Spleen (tissue), 11 donors: ENCODE data around the gene DPP4. TPM values are rescaled to one million over a fixed set of nuclear protein-coding genes. Genes with fewer than 3 reads are reported as not detected.

Experiments
- DNase-seq: peaks from one replicate; pipeline ENCODE4 v3.0.0-alpha.2; 2020
- H3K27ac ChIP-seq, 8 donors: fragments of 200-600 bp; sonication (generic) in 7 of 8; 1 replicate in 4 of 8; 2 replicates in 4 of 8; pipeline versions ENCODE4 v1.5.0 to v1.8.0; 2016 to 2021; ENCODE audit warnings: inconsistent platforms in 4 of 8, mild to moderate bottlenecking in 4 of 8, moderate library complexity in 1 of 8
- H3K27me3 ChIP-seq, 7 donors: fragments of 200-600 bp; sonication (generic) in 6 of 7; replicated peaks in 1 of 7; 1 replicate in 4 of 7; 2 replicates in 3 of 7; pipeline versions ENCODE4 v1.5.0 to v1.8.0; 2016 to 2021; ENCODE audit warnings: inconsistent platforms in 3 of 7, mild to moderate bottlenecking in 1 of 7
- H3K36me3 ChIP-seq, 6 donors: fragments of 200-600 bp; sonication (generic) in 5 of 6; 1 replicate in 4 of 6; 2 replicates in 2 of 6; pipeline versions ENCODE4 v1.5.0 to v1.8.0; 2016 to 2021; ENCODE audit warnings: inconsistent platforms in 2 of 6
- H3K4me1 ChIP-seq, 6 donors: fragments of 200-600 bp; sonication (generic) in 5 of 6; 1 replicate in 3 of 6; 2 replicates in 3 of 6; pipeline versions ENCODE4 v1.5.0 to v1.8.0; 2016 to 2021; ENCODE audit warnings: inconsistent platforms in 3 of 6
- H3K4me3 ChIP-seq, 8 donors: fragments of 200-600 bp; sonication (generic) in 7 of 8; 1 replicate in 4 of 8; 2 replicates in 4 of 8; pipeline versions ENCODE4 v1.5.0 to v1.8.0; 2016 to 2021; ENCODE audit warnings: inconsistent platforms in 4 of 8, mild to moderate bottlenecking in 4 of 8, moderate library complexity in 2 of 8
- H3K9me3 ChIP-seq, 8 donors: fragments of 200-600 bp; sonication (generic) in 7 of 8; 1 replicate in 4 of 8; 2 replicates in 4 of 8; pipeline versions ENCODE4 v1.5.0 to v1.8.0; 2016 to 2021; ENCODE audit warnings: inconsistent platforms in 4 of 8
- CTCF ChIP-seq, 11 experiments: fragments of 200-600 bp in 7 of 11; fragments of 450-650 bp in 4 of 11; sonication (generic) in 4 of 11; IDR thresholded peaks in 8 of 11; conservative IDR thresholded peaks in 3 of 11; 1 replicate in 7 of 11; 2 replicates in 4 of 11; pipeline versions ENCODE4 v1.4.0 to v1.8.0; 2016 to 2021; ENCODE audit warnings: antibody characterized with exemption in 11 of 11, inconsistent platforms in 4 of 11, mild to moderate bottlenecking in 1 of 11
- POLR2A ChIP-seq, 3 donors: fragments of 450-650 bp; IDR thresholded peaks; one replicate each; pipeline ENCODE4 v1.5.1; 2017; ENCODE audit warnings: antibody characterized with exemption in 3 of 3, mild to moderate bottlenecking in 1 of 3
- POLR2AphosphoS5 ChIP-seq, 3 donors: sonication (generic); formaldehyde crosslinking; IDR thresholded peaks; one replicate each; pipeline ENCODE4 v1.5.1; 2017; ENCODE audit warnings: antibody characterized with exemption in 3 of 3
- WGBS, 5 donors: extraction: QIAGEN DNeasy Blood & Tissue Kit in 3 of 5; methylation state at CpG; one replicate each; pipeline versions ENCODE4 v1.1.5 to v1.1.7; 2013 to 2018; 5-methylcytosine and 5-hydroxymethylcytosine counted together
- intact Hi-C: fragments of 100-400 bp; cut with DNase I; formaldehyde crosslinking; loops from one replicate; pipeline ENCODE4 v1.15.0; 2023; ENCODE audit warnings: low total_unique reads
- polyA plus RNA-seq, 3 donors: library from polyadenylated mRNA; stranded (reverse); fragments of 200-250 nt; gene quantifications; one replicate each; pipeline ENCODE4 v1.2.1, GENCODE V29; 2013
- total RNA-seq, 7 donors: library from RNA; depleted of rRNA in 3 of 7; stranded (reverse); fragments of >200 nt in 3 of 7; fragmentation: NEBNext Ultra II Directional in 4 of 7; extraction: Animal tissue kit (Norgen Biotek cat#: 25700) in 4 of 7; gene quantifications; one replicate each; pipeline versions ENCODE4 v1.1.0 to v1.2.1, GENCODE V29; 2016 to 2021
- donor health status: healthy with polysubstance abuse.
- donor health status: DM: no; HTN: no; CAD: no; lungs with moderate emphysema.
- donor health status: DM: no; HTN: no; CAD: no.
- donor health status: Bipolar disorder and iron deficiency.
- donor health status: healthy.
- donor health status: DM: no; HTN: no; CAD: no.
- donor health status: DM: yes; HTN: yes; CAD: no.

DPP4 gene
- total and polyA plus RNA-seq, 10 donors, result 1.3 to 28.6 (median 18.4) TPM

- Histone ChIP-seq H3K27ac (no peak overlapping the region), H3K9me3 (no peaks in the 10 kb centered on the region), H3K4me1 (no peaks in the 10 kb centered on the region), H3K36me3 (peaks cover 0 to 40% (median 2%) of the 10 kb centered on the region in 6 donors), H3K4me3 (no peak overlapping the region), H3K27me3 (no peaks in the 10 kb centered on the region)
- intact Hi-C loops, result no loop called here
- no peak for DNase-seq
- TF ChIP-seq POLR2AphosphoS5 (IDR thresholded peaks at IDR 0.05) (no peak), CTCF (IDR thresholded peaks at IDR 0.05 in 8 of 11, conservative IDR thresholded peaks at IDR 0.05 in 3 of 11) (no peak), POLR2A (IDR thresholded peaks at IDR 0.05) (no peak)
- 85 to 95% (median 93%) methylated on average over 8 of the region's 8 CpGs for WGBS, 5 donors
Measured at GRCh38 chr2:162043132-162043531, 30.9 kb downstream of the DPP4 start.

GRCh38 chr2:162041485-162041884, 32.5 kb downstream of the DPP4 start:
- no peak overlapping the region for H3K27ac ChIP-seq
- DNase-seq, result no peak
- peaks cover 0 to 7% (median 0%) of the 10 kb centered on the region in 6 donors for H3K4me1 ChIP-seq
- 79 to 95% (median 93%) methylated on average over 1 of the region's 1 CpG for WGBS, 5 donors
- no peaks in the 10 kb centered on the region for H3K27me3 ChIP-seq
- no peaks in the 10 kb centered on the region for H3K9me3 ChIP-seq
- intact Hi-C loops, result no loop called here
- TF ChIP-seq POLR2A (IDR thresholded peaks at IDR 0.05) (no peak), POLR2AphosphoS5 (IDR thresholded peaks at IDR 0.05) (no peak), CTCF (IDR thresholded peaks at IDR 0.05 in 8 of 11, conservative IDR thresholded peaks at IDR 0.05 in 3 of 11) (no peak)
- peaks cover 0 to 40% (median 2%) of the 10 kb centered on the region in 6 donors for H3K36me3 ChIP-seq
- H3K4me3 ChIP-seq, result no peak overlapping the region

DNA sequence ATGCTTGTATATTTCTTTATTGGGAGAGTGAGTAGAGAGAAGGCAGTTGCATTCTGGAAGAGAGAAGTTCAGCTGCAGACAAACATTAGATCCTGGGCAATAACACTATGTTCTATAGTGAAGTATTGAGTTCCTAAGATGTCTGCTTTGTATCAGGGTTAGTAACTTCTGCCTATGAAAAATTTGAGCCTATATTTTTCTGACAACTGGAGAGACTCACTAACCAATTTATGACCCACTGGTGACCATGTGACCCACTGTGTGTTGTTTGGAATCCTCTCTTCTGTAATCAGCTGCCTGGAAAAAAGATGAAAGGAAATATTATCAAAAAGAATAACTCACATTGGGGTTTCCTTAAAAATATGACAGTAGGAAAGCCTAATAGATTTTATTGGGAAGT, 35.3 kb downstream of the DPP4 start:
- peaks cover 0 to 26% (median 0%) of the 10 kb centered on the region in 6 donors for H3K36me3 ChIP-seq
- H3K4me3 ChIP-seq, result no peak overlapping the region
- H3K9me3 ChIP-seq, result no peaks in the 10 kb centered on the region
- DNase-seq, result no peak
- intact Hi-C loops, result no loop called here
- no peaks in the 10 kb centered on the region for H3K27me3 ChIP-seq
- TF ChIP-seq POLR2AphosphoS5 (IDR thresholded peaks at IDR 0.05) (no peak), POLR2A (IDR thresholded peaks at IDR 0.05) (no peak), CTCF (IDR thresholded peaks at IDR 0.05 in 8 of 11, conservative IDR thresholded peaks at IDR 0.05 in 3 of 11) (no peak)
- no peak overlapping the region for H3K27ac ChIP-seq
- peaks cover 0 to 8% (median 0%) of the 10 kb centered on the region in 6 donors for H3K4me1 ChIP-seq

GRCh38 chr2:162037886-162038285, 36.1 kb downstream of the DPP4 start:
- Histone ChIP-seq H3K9me3 (no peaks in the 10 kb centered on the region), H3K36me3 (peaks cover 0 to 23% (median 0%) of the 10 kb centered on the region in 6 donors), H3K4me1 (peaks cover 0 to 8% (median 0%) of the 10 kb centered on the region in 6 donors), H3K27ac (no peak overlapping the region), H3K27me3 (no peaks in the 10 kb centered on the region), H3K4me3 (no peak overlapping the region)
- WGBS, 5 donors, result 86 to 97% (median 89%) methylated on average over 1 of the region's 1 CpG
- no peak for DNase-seq
- TF ChIP-seq POLR2AphosphoS5 (IDR thresholded peaks at IDR 0.05) (no peak), POLR2A (IDR thresholded peaks at IDR 0.05) (no peak), CTCF (IDR thresholded peaks at IDR 0.05 in 8 of 11, conservative IDR thresholded peaks at IDR 0.05 in 3 of 11) (no peak)
- intact Hi-C loops, result no loop called here
